Upper lobe of right lung (tissue), 1 donor: ENCODE results near the gene CPSF4L. TPM values are rescaled to one million over a fixed set of nuclear protein-coding genes. Genes with fewer than 3 reads are reported as not detected.

Experiments
- ATAC-seq: fragments of 200-7000 bp; cut with Tn5 transposase; one replicate; pipeline ENCODE4 v1.9.1; 2020; ENCODE audit warnings: mild to moderate bottlenecking, moderate library complexity
- DNase-seq: peaks from one replicate; pipeline ENCODE4 v3.0.0-alpha.2; 2020
- H3K27ac ChIP-seq: fragments of 200-600 bp; one replicate; pipeline ENCODE4 v1.8.0; 2022
- H3K27me3 ChIP-seq: fragments of 200-600 bp; one replicate; pipeline ENCODE4 v1.8.0; 2022; ENCODE audit warnings: mild to moderate bottlenecking
- H3K36me3 ChIP-seq: fragments of 200-600 bp; one replicate; pipeline ENCODE4 v1.8.0; 2022
- H3K4me1 ChIP-seq: fragments of 200-600 bp; one replicate; pipeline ENCODE4 v1.8.0; 2022
- H3K4me3 ChIP-seq: fragments of 200-600 bp; one replicate; pipeline ENCODE4 v1.8.0; 2022; ENCODE audit warnings: mild to moderate bottlenecking
- H3K9me3 ChIP-seq: fragments of 200-600 bp; one replicate; pipeline ENCODE4 v1.8.0; 2022
- intact Hi-C: fragments of 100-400 bp; cut with DNase I; formaldehyde crosslinking; loops from one replicate; pipeline ENCODE4 v1.11.0; 2022
- total RNA-seq: library from RNA; stranded (reverse); fragmentation: NEBNext Ultra II Directional; extraction: Animal tissue kit (Norgen Biotek cat#: 25700); gene quantifications from one replicate; pipeline ENCODE4 v1.2.1, GENCODE V29; 2021
- TF ChIP-seq, protein P1 (sequence below): fragments of 200-600 bp; IDR thresholded peaks from one replicate; pipeline ENCODE4 v1.8.0; 2022; ENCODE audit warnings: antibody characterized with exemption
- donor health status: DM: no; HTN: yes; CAD: no; lungs with severe emphysema.

Gene CPSF4L
- total RNA-seq, 1 donor from 2014 or later, result not detected

DNA sequence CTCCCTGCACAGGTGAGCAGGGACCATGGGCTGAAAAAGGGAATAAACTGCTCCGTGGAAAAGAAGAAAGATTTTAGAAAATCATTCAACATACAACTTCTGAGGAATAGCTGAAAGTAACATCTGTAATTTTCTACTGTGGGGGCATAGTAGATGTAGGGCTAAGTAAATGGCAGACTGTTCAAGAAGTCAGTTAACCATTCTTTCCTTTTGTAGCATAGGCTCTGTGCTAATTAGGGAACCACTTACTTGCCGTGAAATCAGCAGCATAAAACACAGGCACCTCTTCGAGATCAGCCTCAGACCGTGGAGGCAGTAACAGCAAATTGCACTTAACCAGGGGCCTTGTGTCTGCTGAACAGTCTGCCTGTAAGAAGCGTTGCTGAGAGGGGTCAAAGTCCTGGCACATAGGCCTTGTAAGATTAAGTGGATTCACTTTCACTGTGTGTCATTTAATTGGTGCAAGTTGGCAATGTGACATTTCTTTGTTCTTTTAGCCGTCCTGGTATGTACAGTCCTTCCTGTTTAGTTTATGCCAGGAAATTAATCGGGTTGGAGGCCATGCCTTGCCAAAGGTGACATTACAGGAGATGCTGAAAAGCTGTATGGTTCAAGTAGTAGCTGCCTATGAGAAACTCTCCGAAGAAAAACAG is 58.4 kb downstream of the CPSF4L start:
- TF ChIP-seq, protein P1, sequence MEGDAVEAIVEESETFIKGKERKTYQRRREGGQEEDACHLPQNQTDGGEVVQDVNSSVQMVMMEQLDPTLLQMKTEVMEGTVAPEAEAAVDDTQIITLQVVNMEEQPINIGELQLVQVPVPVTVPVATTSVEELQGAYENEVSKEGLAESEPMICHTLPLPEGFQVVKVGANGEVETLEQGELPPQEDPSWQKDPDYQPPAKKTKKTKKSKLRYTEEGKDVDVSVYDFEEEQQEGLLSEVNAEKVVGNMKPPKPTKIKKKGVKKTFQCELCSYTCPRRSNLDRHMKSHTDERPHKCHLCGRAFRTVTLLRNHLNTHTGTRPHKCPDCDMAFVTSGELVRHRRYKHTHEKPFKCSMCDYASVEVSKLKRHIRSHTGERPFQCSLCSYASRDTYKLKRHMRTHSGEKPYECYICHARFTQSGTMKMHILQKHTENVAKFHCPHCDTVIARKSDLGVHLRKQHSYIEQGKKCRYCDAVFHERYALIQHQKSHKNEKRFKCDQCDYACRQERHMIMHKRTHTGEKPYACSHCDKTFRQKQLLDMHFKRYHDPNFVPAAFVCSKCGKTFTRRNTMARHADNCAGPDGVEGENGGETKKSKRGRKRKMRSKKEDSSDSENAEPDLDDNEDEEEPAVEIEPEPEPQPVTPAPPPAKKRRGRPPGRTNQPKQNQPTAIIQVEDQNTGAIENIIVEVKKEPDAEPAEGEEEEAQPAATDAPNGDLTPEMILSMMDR, result no peak
- DNase-seq, result no peak
- peak overlapping the region; percentile 11 for H3K27ac ChIP-seq

DNA sequence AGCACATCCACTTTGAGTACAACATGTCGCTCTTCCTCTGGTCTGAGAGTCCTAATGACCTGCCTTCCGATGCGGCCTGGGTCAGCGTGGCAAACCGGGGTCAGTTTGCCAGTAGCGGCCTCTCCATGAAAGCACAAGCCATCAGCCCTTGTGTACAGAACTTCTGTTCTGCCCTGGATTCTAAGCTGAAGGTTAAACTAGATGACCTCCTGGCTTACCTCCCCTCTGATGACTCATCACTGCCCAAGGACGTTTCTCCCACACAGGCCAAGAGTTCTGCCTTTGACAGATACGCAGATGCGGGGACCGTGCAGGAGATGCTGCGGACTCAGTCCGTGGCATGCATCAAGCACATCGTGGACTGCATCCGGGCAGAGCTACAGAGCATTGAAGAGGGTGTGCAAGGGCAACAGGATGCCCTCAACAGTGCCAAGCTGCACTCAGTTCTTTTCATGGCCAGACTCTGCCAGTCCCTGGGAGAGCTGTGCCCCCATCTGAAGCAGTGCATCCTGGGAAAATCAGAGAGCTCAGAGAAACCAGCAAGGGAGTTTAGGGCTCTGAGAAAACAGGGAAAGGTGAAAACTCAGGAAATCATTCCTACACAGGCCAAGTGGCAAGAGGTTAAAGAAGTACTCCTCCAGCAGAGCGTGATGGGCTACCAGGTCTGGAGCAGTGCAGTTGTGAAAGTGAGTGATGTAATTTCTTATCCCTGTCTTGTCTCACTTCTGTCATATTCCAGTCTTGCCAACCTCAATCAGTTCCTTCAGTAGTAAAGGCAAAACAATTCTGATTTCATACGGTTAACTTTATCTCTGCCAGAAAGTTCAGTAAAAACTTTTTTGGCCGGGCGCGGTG is 60.2 kb downstream of the CPSF4L start:
- ATAC-seq, result no peak
- Histone ChIP-seq H3K27me3 (no peaks in the 10 kb centered on the region), H3K9me3 (no peaks in the 10 kb centered on the region), H3K4me3 (no peak overlapping the region), H3K27ac (no peak overlapping the region), H3K4me1 (peaks cover 12% of the 10 kb centered on the region), H3K36me3 (peaks cover 100% of the 10 kb centered on the region)
- TF ChIP-seq, protein P1, result no peak
- no peak for DNase-seq
- intact Hi-C loops, result no loop called here

More for the DNA sequence above, 58.4 kb downstream of the CPSF4L start:
- H3K9me3 ChIP-seq, result no peaks in the 10 kb centered on the region
- intact Hi-C loops, result no loop called here
- H3K36me3 ChIP-seq, result peaks cover 100% of the 10 kb centered on the region
- peaks cover 12% of the 10 kb centered on the region for H3K4me1 ChIP-seq
- H3K4me3 ChIP-seq, result no peak overlapping the region
- peak; percentile 54 for ATAC-seq
- no peaks in the 10 kb centered on the region for H3K27me3 ChIP-seq

DNA sequence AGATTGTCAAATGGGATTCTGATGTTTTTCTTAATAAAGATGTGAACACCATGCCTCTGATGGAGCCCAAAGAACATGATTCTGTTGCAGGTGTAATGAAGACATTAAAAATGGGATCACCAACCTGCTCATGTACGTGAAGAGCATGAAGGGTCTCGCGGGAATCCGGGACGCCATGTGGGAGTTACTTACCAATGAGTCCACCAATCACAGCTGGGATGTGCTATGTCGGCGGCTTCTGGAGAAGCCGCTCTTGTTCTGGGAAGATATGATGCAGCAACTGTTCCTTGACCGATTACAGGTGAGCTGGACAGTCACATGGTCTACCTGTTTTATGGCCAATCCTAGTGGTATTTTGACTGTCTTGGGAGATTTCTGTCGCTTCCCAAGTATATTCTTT is 61.2 kb downstream of the CPSF4L start:
- intact Hi-C loops, result no loop called here
- Histone ChIP-seq H3K4me3 (no peak overlapping the region), H3K27ac (no peak overlapping the region), H3K36me3 (peaks cover 91% of the 10 kb centered on the region), H3K27me3 (no peaks in the 10 kb centered on the region), H3K9me3 (no peaks in the 10 kb centered on the region), H3K4me1 (peaks cover 12% of the 10 kb centered on the region)
- DNase-seq (no peak), ATAC-seq (no peak)
- TF ChIP-seq, protein P1, result no peak

DNA sequence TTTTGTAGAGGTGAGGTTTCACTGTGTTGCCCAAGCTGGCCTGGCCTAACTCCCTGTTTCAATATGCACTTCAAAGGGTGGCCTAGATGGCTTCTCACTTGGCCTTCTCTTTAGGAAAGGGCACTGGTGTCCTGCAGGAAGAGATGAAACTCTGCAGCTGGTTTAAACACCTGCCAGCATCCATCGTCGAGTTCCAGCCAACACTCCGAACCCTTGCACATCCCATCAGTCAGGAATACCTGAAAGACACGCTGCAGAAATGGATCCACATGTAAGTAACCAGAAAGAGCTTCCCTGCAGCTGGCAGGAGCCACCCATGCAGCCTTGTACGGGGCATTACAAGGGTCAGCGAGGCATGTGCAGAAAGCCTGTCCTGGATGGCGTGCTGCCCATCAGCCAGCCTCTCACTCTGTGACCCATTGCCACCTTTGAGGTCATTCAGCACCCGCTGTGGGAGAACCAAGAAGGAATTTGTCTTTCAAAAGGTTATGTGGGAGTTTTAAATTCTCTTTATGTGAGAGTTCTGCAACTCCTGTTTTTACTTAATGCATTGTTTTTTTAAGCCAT is 61.8 kb downstream of the CPSF4L start:
- no peak overlapping the region for H3K27ac ChIP-seq
- no peak for DNase-seq
- TF ChIP-seq, protein P1, result no peak
- intact Hi-C loops, result no loop called here
- no peaks in the 10 kb centered on the region for H3K27me3 ChIP-seq
- peaks cover 85% of the 10 kb centered on the region for H3K36me3 ChIP-seq
- peaks cover 12% of the 10 kb centered on the region for H3K4me1 ChIP-seq
- no peak overlapping the region for H3K4me3 ChIP-seq
- no peaks in the 10 kb centered on the region for H3K9me3 ChIP-seq
- no peak for ATAC-seq

DNA sequence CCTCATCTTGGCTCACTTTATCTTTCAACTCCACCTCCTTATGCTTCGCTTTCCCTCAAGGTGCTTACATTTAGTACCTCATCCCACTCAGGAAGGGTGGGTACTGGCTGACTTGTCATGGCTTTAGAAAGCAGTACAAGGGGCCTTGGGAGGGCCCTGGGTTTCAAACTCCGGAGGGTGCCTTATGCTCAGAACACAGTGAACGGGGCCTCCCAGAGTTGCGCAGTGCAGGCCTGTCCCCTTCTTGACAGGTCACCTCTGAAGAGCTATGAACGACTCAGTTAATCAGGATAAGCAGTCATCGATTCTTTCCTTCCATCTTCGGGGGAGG is 62.8 kb downstream of the CPSF4L start:
- Histone ChIP-seq H3K4me3 (no peak overlapping the region), H3K27ac (no peak overlapping the region), H3K27me3 (no peaks in the 10 kb centered on the region), H3K4me1 (peaks cover 15% of the 10 kb centered on the region), H3K9me3 (no peaks in the 10 kb centered on the region), H3K36me3 (peaks cover 75% of the 10 kb centered on the region)
- ATAC-seq (no peak), DNase-seq (no peak)
- TF ChIP-seq, protein P1, result no peak
- intact Hi-C loops, result no loop called here

Other genes with a start within 250 kb of the CPSF4L start
- 33.7 TPM for gene SLC39A11, start 169.2 kb downstream of the CPSF4L start, total RNA-seq
- 0.38 TPM for gene SSTR2, start 96.9 kb downstream of the CPSF4L start, total RNA-seq
- 37.0 TPM for gene COG1, start 68.8 kb downstream of the CPSF4L start, total RNA-seq
- 59.0 TPM for gene CDC42EP4, start 50.1 kb upstream of the CPSF4L start, total RNA-seq